Left lung (tissue), 10 donors: Measurements from ENCODE around the gene CELF6. TPM values are rescaled to one million over a fixed set of nuclear protein-coding genes. Genes with fewer than 3 reads are reported as not detected.

Source experiments
- ATAC-seq: fragments of 200-7000 bp; cut with Tn5 transposase; one replicate; pipeline ENCODE4 v1.9.1; 2020; ENCODE audit warnings: moderate library complexity
- DNase-seq, 4 donors: peaks; one replicate each; pipeline ENCODE4 v3.0.0-alpha.2; 2013 to 2020
- H3K27ac ChIP-seq, 2 donors: fragments of 200-600 bp; sonication (generic) in 1 of 2; one replicate each; pipeline versions ENCODE4 v1.5.0 to v1.8.0; 2020 to 2021
- H3K27me3 ChIP-seq, 2 donors: fragments of 200-600 bp; sonication (generic) in 1 of 2; one replicate each; pipeline versions ENCODE4 v1.5.0 to v1.8.0; 2020 to 2021
- H3K36me3 ChIP-seq, 2 donors: fragments of 200-600 bp; sonication (generic) in 1 of 2; one replicate each; pipeline versions ENCODE4 v1.5.0 to v1.8.0; 2020 to 2021
- H3K4me1 ChIP-seq, 2 donors: fragments of 200-600 bp; one replicate each; pipeline ENCODE4 v1.8.0; 2021
- H3K4me3 ChIP-seq, 2 donors: fragments of 200-600 bp; sonication (generic) in 1 of 2; one replicate each; pipeline versions ENCODE4 v1.5.0 to v1.8.0; 2020 to 2021; ENCODE audit warnings: mild to moderate bottlenecking in 1 of 2
- H3K9me3 ChIP-seq, 2 donors: fragments of 200-600 bp; sonication (generic) in 1 of 2; one replicate each; pipeline versions ENCODE4 v1.5.0 to v1.8.0; 2020 to 2021
- intact Hi-C, 2 donors: fragments of 100-400 bp; cut with DNase I; formaldehyde crosslinking; loops; one replicate each; pipeline versions ENCODE4 v1.11.2 to v1.14.2; 2022
- polyA plus RNA-seq, 6 donors: library from polyadenylated mRNA; unstranded; fragments of 120-200 nt; gene quantifications; one replicate each; pipeline ENCODE4 v1.2.1, GENCODE V29; 2013; ENCODE audit not compliant: insufficient read length in 6 of 6
- total RNA-seq, 2 donors: library from RNA; stranded (reverse); fragmentation: NEBNext Ultra II Directional; extraction: Animal tissue kit (Norgen Biotek cat#: 25700); gene quantifications; one replicate each; pipeline ENCODE4 v1.2.1, GENCODE V29; 2021
- TF ChIP-seq, protein P1 (sequence below), 2 donors: fragments of 200-600 bp; sonication (generic) in 1 of 2; IDR thresholded peaks; one replicate each; pipeline versions ENCODE4 v1.5.0 to v1.8.0; 2021; ENCODE audit warnings: antibody characterized with exemption in 2 of 2
- donor health status: DM: no; HTN: yes; CAD: no.
- donor health status: DM: no; HTN: no; CAD: no.

The CELF6 gene
- total and polyA plus RNA-seq, 8 donors, result 1.3 to 4.7 (median 3.3) TPM

- Histone ChIP-seq H3K9me3 (peaks cover 0 to 7% of the 10 kb centered on the region in 2 donors), H3K4me3 (no peak overlapping the region), H3K4me1 (peaks cover 0 to 12% of the 10 kb centered on the region in 2 donors), H3K36me3 (peaks cover 0 to 17% of the 10 kb centered on the region in 2 donors), H3K27ac (no peak overlapping the region), H3K27me3 (no peaks in the 10 kb centered on the region)
- intact Hi-C loops, result no loop called here
- no peak for ATAC-seq
- no peak for DNase-seq
- TF ChIP-seq, protein P1, sequence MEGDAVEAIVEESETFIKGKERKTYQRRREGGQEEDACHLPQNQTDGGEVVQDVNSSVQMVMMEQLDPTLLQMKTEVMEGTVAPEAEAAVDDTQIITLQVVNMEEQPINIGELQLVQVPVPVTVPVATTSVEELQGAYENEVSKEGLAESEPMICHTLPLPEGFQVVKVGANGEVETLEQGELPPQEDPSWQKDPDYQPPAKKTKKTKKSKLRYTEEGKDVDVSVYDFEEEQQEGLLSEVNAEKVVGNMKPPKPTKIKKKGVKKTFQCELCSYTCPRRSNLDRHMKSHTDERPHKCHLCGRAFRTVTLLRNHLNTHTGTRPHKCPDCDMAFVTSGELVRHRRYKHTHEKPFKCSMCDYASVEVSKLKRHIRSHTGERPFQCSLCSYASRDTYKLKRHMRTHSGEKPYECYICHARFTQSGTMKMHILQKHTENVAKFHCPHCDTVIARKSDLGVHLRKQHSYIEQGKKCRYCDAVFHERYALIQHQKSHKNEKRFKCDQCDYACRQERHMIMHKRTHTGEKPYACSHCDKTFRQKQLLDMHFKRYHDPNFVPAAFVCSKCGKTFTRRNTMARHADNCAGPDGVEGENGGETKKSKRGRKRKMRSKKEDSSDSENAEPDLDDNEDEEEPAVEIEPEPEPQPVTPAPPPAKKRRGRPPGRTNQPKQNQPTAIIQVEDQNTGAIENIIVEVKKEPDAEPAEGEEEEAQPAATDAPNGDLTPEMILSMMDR (IDR thresholded peaks at IDR 0.05), result no peak
Observed at GRCh38 chr15:72323752-72324151, 3.8 kb upstream of the CELF6 start.

DNA sequence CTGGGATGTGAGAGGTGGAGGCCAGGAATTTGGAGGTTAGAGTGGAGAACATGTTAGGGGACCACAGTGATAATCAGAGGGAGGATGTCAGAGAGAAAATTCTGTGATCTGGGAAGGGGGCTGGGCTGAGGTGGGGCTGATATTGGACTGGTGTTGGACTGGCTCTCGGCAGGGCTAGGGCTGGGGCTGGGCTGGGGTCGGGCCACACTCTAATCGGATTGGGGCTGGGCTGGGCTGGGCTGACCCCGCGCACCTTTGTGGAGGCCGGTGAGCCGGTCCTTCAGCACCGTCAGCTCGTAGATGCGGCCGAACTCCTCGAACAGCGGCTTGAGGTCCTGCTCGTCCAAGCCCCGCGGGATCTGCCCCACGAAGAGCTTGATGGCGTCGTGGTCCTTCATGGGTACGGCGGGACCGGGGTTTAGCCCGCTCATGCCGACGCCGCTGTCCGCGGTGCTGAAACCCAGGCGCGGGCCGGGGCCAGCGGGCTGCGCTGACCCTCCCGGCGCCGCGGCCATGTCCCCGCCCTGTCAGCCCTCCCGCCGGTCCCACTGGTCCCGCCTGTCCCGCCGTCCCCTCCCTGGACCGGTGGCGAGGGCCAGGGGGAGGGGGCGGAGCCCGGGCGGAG is 485 bp downstream of the CELF6 start:
- H3K36me3 ChIP-seq, result no peaks in the 10 kb centered on the region
- DNase-seq, result peak; percentile 68 to 95 (median 82)
- TF ChIP-seq, protein P1 (IDR thresholded peaks at IDR 0.05), result no peak
- peak overlapping the region; percentile 35 to 71 for H3K4me3 ChIP-seq
- H3K4me1 ChIP-seq, result peaks cover 0 to 12% of the 10 kb centered on the region in 2 donors
- peak; percentile 96 for ATAC-seq
- H3K9me3 ChIP-seq, result peaks cover 0 to 7% of the 10 kb centered on the region in 2 donors
- H3K27ac ChIP-seq, result no peak overlapping the region
- H3K27me3 ChIP-seq, result no peaks in the 10 kb centered on the region
- intact Hi-C loops, result no loop called here

GRCh38 chr15:72318408-72318942 is 1.5 kb downstream of the CELF6 start:
- H3K27me3 ChIP-seq, result no peaks in the 10 kb centered on the region
- TF ChIP-seq, protein P1 (IDR thresholded peaks at IDR 0.05), result no peak

GRCh38 chr15:72315706-72316370 is 4.1 kb downstream of the CELF6 start:
- Histone ChIP-seq H3K27ac (no peak overlapping the region), H3K9me3 (no peaks in the 10 kb centered on the region), H3K4me1 (peaks cover 0 to 11% of the 10 kb centered on the region in 2 donors), H3K4me3 (no peak overlapping the region), H3K36me3 (no peaks in the 10 kb centered on the region), H3K27me3 (no peaks in the 10 kb centered on the region)
- ATAC-seq, result no peak
- peak in 1 of 4 donors; percentile 16 for DNase-seq
- intact Hi-C loops, result no loop called here
- TF ChIP-seq, protein P1 (IDR thresholded peaks at IDR 0.05), result no peak

More at GRCh38 chr15:72318408-72318942, 1.5 kb downstream of the CELF6 start:
- H3K36me3 ChIP-seq, result no peaks in the 10 kb centered on the region
- H3K4me1 ChIP-seq, result peaks cover 0 to 12% of the 10 kb centered on the region in 2 donors
- no peak for DNase-seq
- H3K4me3 ChIP-seq, result no peak overlapping the region
- intact Hi-C loops, result no loop called here
- ATAC-seq, result no peak
- H3K9me3 ChIP-seq, result peaks cover 0 to under 1% of the 10 kb centered on the region in 2 donors
- H3K27ac ChIP-seq, result no peak overlapping the region

DNA sequence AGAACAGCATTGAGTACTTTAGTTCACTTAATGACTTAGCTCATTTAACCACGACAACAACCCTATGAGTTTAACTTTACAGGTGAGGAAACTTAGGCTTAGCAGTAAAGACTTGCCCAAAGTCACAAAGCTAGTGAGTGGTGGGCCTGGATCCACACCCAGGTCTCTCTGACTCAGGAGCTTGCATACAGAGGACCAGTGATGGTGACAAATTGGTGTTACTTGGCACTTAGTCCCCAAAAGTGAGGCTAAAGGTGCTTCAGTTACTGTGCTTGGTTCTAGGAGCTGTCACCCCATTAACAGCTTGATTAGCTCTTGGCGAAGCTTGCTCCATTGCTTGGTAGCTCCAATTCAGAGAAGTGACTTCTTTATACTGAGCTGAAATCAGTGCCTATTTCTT is 6.1 kb downstream of the CELF6 start:
- Histone ChIP-seq H3K27ac (no peak overlapping the region), H3K4me1 (no peaks in the 10 kb centered on the region), H3K9me3 (no peaks in the 10 kb centered on the region), H3K4me3 (no peak overlapping the region), H3K36me3 (no peaks in the 10 kb centered on the region), H3K27me3 (no peaks in the 10 kb centered on the region)
- ATAC-seq, result no peak
- intact Hi-C loops, result no loop called here
- DNase-seq, result no peak
- TF ChIP-seq, protein P1 (IDR thresholded peaks at IDR 0.05), result no peak
